Tongue (tissue), 2 donors: ENCODE data around the gene SSX4B. TPM values are rescaled to one million over a fixed set of nuclear protein-coding genes. Genes with fewer than 3 reads are reported as not detected.
"Not testable (repeated sequence)": the region's sequence is repeated elsewhere in the genome, so short reads cannot be mapped to it uniquely, and the experiment has no call there.

ENCODE experiments used
- DNase-seq: peaks from one replicate; pipeline ENCODE4 v3.0.0-alpha.2; 2015
- total RNA-seq: library from RNA; depleted of rRNA; stranded (reverse); fragments of >200 nt; gene quantifications from one replicate; pipeline ENCODE4 v1.2.3, GENCODE V29; 2014

The SSX4B gene
- not detected for total RNA-seq

DNA sequence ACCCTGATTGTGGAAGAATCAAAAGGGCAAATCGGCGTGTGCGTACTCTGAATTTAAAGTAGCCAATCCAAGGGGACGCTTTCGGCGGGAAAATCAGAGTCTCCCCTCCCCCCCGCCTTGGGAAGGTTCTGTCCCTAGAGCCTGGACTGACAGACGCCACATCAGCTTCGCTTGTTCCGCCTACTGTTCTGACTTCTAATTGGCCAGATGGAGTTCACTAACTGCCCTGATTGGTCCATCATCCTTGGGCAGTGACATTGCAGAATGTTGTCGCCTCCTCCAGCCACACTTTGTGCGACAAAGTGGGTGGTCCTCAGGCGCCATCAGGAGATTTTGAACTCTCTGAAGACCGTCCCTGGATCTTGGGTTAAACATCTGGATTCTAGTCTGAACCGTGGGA, at the start of gene SSX4B:
SSX4B (minus strand) TSS at position 101 of the 400 bp plus-strand sequence. CDS start 588 bp downstream, outside the sequence.
- DNase-seq = not testable (repeated sequence)

DNA sequence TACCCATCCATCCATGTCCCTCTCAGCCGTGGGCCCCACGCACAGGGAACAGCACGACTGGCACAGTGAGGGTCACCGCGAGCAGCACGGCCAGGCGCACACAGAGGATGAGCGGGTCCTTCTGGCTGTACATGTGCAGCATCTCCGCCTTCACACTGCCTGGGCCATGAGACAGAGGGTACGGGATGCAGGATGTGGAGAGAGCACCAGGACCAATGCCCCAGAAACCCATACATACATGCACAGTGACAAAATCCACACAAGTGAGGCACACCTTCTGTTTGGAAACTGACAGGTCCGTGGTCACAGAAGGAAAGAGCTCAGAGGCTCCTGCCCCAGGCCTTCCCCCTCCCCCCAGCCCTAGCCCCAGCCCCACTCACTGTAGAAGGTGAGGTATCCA, 48.8 kb upstream of the SSX4B start:
- no peak for DNase-seq

DNA sequence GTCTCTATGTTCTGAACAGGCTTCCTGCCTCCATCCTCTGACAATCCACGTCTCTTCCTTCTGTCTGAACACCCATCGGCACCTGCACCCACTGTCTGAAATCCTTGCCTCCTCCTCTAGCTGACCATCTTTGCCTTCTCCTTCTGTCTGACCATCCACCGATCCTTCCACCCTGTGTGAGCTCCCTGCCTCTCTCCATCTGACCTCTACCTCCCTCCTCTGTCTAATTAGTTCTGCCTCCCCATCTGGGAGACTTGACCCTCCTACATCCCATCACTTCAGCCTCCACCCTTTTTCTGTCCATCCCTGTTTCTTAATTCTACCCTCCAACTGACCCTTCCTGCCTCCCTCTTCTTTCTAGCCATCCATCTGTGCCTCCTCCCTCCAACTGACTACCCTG, 48.3 kb upstream of the SSX4B start:
- DNase-seq = no peak

DNA sequence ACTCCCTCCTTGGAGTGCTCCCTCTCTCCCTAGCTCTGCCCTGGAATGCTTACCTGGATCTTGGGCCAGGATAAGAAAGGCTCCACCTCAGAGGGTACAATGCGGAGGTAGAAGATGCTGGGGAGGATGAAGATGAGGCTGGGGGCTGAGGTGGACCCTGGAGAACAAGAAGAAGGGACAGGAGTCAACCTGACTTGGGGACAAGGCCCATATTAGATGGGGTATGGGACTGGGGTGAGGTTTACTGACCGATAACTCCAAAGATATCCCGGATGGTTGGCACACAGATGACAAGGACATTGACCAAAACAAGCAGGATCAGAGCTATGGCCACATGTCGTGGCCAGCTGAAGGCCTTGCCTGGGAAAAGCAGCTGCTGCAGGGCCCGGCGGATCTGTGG, 47.7 kb upstream of the SSX4B start:
- DNase-seq = no peak

GRCh38 chrX:48458711-48459110, 47.0 kb upstream of the SSX4B start:
- no peak for DNase-seq

GRCh38 chrX:48456628-48457331, 45.0 kb upstream of the SSX4B start:
- no peak for DNase-seq

GRCh38 chrX:48451708-48452107, 39.9 kb upstream of the SSX4B start:
- no peak for DNase-seq

DNA sequence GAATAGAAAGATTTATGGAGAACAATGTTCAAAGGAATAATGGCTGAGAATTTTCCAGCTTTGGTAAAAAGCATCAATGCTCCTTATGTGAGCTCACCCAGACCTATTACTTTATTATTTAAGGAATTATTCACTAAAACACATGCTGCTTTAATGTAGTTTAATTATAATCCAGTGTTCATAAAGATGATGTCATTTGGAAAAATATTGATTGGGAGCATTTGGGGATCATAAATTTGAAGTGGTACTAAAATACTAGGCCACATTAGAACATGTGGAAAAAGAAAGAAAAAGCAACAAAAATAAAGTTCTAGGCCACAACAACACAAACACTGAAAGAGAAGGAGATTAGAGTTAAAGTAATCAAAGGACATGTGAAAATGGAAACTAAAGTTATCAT, 38.3 kb upstream of the SSX4B start:
- no peak for DNase-seq

GRCh38 chrX:48447201-48447600, 35.4 kb upstream of the SSX4B start:
- not testable (repeated sequence) for DNase-seq

DNA sequence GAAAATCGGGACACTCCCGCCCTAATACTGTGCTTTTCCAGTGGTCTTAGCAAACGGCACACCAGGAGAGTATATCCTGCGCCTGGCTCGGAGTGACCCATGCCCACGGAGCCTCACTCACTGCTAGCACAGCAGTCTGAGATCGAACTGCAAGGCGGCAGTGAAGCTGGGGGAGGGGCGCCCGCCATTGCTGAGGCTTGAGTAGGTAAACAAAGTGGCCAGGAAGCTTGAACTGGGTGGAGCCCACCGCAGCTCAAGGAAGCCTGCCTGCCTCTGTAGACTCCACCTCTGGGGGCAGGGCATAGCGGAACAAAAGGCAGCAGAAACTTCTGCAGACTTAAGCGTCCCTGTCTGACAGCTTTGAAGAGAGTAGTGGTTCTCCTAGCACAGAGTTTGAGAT, 22.0 kb upstream of the SSX4B start:
- DNase-seq = not testable (repeated sequence)

DNA sequence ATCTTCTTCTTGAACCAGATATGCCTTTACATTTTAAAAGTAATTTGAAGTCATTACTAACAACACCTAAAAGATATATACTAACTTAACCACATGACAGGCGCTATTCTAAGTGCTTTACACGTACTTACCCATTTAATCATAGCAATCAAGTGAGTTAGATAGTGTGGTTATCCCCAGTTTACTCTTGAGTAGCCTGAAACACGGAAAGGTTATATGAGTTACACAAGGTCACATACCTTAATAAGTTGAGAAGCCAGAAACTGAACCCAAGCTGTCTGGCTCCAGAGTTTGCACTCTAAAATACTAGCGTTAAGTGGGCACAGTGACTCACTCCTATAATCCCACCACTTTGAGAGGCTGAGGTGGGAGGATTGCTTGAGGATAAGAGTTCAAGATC, 18.4 kb upstream of the SSX4B start:
- DNase-seq = not testable (repeated sequence)

DNA sequence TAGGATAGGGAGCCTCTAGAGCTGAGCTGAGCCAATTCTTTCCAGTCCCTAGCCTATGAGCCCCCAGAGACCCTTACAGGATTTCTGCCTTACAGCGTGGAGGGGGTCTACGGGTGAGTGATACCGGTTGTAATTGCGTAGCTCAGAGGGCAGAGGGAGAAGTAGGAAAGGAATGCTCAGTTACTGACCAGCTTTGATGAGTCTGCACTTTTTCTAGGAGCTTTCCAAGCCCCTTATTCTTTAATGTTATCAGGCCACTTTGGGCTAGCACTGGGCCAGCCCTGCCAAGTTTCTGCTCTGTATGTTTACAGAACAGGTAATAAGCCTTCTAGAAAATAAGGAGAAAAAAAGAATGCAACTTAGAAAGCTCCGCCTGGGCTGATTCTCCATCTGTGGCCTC, 17.8 kb upstream of the SSX4B start:
- not testable (repeated sequence) for DNase-seq

DNA sequence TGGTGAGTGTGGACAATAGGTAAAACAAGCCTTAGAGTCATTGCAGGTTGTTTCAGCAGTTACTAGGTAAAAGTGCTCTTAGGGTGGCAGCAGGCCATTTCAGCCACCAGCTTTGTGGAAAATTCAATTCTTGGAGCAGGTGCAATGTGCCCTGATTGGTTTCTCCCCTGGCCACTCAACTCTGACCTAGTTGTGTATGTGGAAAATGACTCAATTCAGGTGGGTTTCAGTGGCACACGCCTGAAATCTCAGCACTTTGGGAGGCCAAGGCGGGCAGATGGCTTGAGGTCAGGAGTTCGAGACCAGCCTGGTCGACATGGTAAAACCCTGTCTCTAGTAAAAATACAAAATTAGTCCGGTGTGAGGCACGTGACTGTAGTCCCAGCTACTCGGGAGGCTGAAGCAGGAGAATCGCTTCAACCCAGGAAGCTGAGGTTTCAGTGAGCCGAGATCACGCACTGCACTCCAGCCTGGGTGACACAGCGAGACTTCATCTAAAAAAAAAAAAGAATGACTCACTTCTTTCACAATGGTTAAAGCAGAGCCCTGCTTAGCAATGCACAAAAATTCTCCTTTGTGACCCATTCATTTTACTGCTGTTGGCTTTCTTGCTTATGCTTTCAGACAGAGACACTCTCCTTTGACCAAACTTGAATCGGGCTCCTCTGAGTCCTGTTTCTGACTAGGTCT, 15.4 kb upstream of the SSX4B start:
- DNase-seq = not testable (repeated sequence)

- not testable (repeated sequence) for DNase-seq
Observed at GRCh38 chrX:48397825-48398224, 13.9 kb downstream of the SSX4B start.

DNA sequence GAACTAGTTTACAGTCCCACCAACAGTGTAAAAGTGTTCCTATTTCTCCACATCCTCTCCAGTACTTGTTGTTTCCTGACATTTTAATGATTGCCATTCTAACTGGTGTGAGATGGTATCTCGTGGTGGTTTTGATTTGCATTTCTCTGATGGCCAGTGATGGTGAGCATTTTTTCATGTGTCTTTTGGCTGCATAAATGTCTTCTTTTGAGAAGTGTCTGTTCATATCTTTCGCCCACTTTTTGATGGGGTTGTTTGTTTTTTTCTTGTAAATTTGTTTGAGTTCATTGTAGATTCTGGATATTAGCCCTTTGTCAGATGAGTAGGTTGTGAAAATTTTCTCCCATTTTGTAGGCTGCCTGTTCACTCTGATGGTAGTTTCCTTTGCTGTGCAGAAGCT, 14.8 kb downstream of the SSX4B start:
- DNase-seq = not testable (repeated sequence)

- not testable (repeated sequence) for DNase-seq
Observed at GRCh38 chrX:48383239-48383638, 28.5 kb downstream of the SSX4B start, which contains the start of gene SSX4. TSS of gene SSX4 (plus strand) at chrX:48383539. CDS start at chrX:48384054, 515 bp downstream.

DNA sequence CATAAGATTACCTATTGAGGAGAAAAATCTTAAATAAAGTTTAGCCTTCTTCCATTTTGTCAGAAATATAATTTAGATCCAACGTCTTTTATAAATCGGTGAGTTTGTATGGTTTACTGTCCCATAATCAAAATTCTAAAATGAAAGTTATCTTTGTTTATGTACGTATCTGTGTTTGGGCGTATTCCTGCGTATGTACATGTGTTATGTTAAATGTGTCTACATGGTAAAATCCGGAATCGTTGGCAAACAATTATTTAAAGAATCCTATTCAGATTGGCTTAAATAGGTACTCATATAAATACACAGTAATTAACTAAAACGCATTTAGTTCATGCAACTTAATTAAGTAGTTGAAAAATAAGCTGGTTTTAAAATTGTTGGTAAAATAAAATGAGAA, 41.4 kb downstream of the SSX4B start:
- not testable (repeated sequence) for DNase-seq

DNA sequence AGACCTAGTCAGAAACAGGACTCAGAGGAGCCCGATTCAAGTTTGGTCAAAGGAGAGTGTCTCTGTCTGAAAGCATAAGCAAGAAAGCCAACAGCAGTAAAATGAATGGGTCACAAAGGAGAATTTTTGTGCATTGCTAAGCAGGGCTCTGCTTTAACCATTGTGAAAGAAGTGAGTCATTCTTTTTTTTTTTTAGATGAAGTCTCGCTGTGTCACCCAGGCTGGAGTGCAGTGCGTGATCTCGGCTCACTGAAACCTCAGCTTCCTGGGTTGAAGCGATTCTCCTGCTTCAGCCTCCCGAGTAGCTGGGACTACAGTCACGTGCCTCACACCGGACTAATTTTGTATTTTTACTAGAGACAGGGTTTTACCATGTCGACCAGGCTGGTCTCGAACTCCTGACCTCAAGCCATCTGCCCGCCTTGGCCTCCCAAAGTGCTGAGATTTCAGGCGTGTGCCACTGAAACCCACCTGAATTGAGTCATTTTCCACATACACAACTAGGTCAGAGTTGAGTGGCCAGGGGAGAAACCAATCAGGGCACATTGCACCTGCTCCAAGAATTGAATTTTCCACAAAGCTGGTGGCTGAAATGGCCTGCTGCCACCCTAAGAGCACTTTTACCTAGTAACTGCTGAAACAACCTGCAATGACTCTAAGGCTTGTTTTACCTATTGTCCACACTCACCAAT, 43.9 kb downstream of the SSX4B start:
- not testable (repeated sequence) for DNase-seq

DNA sequence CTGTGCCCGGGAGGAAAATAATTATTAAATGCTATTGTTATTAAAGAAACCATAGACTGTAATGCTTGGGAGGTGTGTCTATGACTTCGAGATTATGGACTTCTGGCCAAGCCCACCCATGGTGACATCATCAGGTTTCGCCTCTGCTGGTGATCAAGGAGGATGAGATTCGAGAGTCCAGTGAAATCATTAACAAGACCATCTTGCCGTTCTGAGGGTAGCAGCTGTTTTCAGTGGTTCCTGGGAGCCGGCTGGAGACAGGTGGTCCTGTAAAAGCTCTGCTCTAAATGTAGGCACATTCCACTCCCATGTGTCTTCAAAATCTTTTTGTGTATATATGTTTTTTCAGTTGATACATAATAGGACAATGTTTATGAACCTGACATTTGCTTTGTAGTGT, 52.5 kb downstream of the SSX4B start:
- DNase-seq = peak; percentile 0

- no peak for DNase-seq
Observed at GRCh38 chrX:48357681-48358080, 54.1 kb downstream of the SSX4B start.

DNA sequence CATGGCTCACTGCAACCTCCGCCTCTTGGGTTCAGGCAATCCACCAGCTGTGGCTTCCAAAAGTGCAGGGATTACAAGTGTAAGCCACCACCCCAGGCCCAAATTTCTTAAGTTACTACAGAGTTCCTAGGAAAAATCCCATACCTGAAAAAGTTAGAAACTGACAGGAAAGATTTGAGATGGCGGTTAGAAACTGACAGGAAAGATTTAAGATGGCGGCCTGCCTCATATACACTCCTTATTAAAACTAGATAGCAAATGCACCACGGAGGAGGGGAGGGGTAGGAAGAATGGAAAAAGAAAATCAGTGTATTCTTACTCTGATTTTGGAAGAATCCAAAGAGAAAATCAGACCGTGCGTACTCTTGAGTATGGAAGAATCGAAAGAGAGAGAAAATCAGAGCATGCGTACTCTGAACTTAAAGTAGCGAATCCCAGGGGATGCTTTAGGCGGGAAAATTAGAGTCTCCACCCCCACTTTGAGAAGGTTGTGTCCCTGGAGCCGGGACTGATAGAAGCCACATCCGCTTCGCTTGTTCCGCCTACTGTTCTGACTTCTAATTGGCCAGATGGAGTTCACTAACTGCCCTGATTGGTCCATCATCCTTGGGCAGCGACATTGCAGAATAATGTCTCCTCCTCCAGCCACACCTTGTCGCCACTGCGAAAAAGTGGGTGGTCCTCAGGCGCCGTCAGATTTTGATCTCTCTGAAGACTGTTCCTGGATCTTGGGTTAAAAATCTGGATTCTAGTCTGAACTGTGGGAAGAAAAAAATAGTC, 55.3 kb downstream of the SSX4B start, which contains the start of gene SSX3:
SSX3 (minus strand) TSS at position 389 of the 780 bp plus-strand sequence. CDS start 1,454 bp downstream, outside the sequence.
- DNase-seq = not testable (repeated sequence)
